Stimulated activated naive CD8-positive, alpha-beta T cell treated with anti-CD3 and anti-CD28 coated beads, Interleukin-15, Interleukin-2, amounts not matched to agents 100 U/mL and 50 U/mL, for 24 hours (primary cell): ENCODE measurements around the gene MPHOSPH6.
"Not testable (repeated sequence)": the region's sequence is repeated elsewhere in the genome, so short reads cannot be mapped to it uniquely, and the experiment has no call there.

Source experiments
- ATAC-seq: fragments of 150-1000 bp; cut with Tn5 transposase; one replicate; pipeline ENCODE4 v1.10.0; 2021
- DNase-seq: peaks from one replicate; pipeline ENCODE4 v3.0.0; 2021

Gene MPHOSPH6

GRCh38 chr16:82169861-82170845 is at the start of gene MPHOSPH6:
Gene MPHOSPH6, minus strand, starts transcription at chr16:82170224. Its CDS starts 49 bp downstream, at chr16:82170175.
- ATAC-seq: peak; percentile 98
- peak; percentile 92 for DNase-seq

- ATAC-seq (no peak), DNase-seq (no peak)
Measured at GRCh38 chr16:82219298-82219697, 49.3 kb upstream of the MPHOSPH6 start.

- ATAC-seq: not testable (repeated sequence)
Measured at GRCh38 chr16:82209314-82209713, 39.3 kb upstream of the MPHOSPH6 start.

GRCh38 chr16:82203198-82203597 is 33.2 kb upstream of the MPHOSPH6 start:
- ATAC-seq (no peak), DNase-seq (no peak)

More at GRCh38 chr16:82209314-82209713, 39.3 kb upstream of the MPHOSPH6 start:
- not testable (repeated sequence) for DNase-seq

GRCh38 chr16:82201926-82202325 is 31.9 kb upstream of the MPHOSPH6 start:
- ATAC-seq: no peak

DNA sequence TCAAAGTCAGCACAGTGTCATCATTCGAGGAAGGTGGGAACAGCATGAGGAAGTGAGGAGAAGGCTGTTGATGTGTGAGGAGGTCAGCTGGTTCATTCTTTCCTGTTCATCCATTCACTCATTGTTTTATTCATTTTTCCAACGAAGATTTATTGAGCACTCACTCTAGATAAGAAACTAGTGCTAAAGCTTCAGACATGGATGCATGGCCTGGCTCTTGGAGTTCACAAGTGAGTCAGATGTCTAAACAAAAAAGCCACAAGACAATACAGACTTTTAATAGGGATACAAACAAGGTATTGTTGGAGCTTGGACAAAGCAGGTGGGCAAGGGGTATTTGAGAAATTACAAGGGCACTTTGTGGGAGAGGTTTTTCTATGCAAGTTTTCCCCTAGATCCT is 31.3 kb upstream of the MPHOSPH6 start:
- ATAC-seq: no peak
- no peak for DNase-seq

More at GRCh38 chr16:82201926-82202325, 31.9 kb upstream of the MPHOSPH6 start:
- no peak for DNase-seq

GRCh38 chr16:82199209-82199608 is 29.2 kb upstream of the MPHOSPH6 start:
- ATAC-seq (peak; percentile 40), DNase-seq (no peak)

DNA sequence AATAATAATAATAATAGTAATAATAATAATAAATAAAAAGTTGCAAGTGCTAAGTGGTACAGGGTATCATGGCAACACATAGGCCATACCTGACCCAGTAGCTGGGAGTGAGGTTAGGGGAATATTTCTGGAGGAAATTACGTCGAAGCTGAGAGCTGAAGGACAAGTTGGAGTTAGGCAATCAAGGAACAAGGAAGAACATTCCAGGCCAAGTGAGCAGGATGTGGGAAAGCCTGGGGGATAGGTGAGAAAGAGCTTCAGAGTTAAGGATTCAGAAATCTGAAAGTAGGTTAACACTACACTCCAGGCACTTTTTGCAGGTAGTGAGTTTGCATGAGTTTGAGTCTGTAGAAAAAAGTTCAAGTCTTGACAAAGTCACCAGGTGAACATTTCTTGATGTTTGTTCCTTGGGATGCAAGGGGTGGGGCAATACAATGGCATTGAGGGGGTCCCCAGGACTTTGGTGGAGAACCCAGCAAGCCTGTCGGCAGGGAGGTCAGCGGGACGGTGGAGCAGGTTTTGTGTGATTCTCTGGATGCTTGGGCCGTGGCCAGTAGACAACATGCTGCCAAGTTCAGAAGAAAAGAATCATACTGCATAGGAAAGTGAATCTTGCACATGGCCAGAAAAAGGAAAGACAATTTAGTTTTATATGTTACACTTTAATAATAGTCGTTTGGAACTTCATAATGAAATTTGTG is 27.7 kb upstream of the MPHOSPH6 start:
- ATAC-seq (no peak), DNase-seq (no peak)

DNA sequence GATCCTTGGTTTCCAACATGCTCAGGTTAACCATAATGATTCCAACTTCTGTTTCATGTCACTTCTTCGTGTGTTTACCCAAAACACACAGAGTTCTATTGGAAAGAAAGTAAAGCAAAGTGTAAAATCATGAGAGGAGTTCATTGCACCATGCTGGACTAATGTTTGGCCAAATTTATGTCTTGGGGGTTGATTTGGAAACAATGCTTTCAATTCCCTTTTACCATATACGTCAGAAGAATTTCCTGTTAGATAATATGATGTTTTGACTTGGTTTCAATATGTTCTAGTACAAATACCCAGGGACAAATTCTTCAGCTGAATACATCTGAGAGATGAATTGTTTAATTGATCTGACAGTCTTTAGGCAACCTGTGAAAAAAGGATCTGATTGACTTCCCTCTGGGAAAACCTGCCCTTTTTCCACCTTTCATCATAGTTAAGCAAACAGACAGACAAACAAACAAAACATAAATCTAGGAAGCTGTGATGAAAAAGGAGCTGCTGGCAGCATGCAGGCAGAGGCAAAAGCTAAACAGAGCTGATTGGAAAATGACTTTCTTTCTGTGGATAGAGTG is 26.0 kb upstream of the MPHOSPH6 start:
- ATAC-seq (no peak), DNase-seq (no peak)

DNA sequence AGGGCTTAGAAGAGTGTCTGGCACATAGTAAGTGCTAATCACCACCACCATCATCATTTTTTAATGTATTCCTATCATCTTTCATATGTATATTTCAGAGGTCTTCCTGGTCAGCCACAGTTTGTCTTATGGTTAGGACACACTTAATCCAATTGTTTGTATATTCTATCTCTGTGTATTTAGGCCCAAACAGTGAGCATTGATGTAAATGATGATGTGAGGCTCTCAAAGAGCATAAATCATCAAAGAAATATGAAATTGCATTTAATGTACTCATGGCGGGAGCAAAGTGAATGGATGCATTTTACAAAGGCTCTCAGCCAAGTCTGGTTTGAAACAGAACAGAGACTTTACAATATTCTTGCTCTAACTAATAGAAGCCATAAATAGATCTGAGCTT is 24.1 kb upstream of the MPHOSPH6 start:
- ATAC-seq (no peak), DNase-seq (no peak)

GRCh38 chr16:82192665-82193064 is 22.6 kb upstream of the MPHOSPH6 start:
- DNase-seq: peak; percentile 33
- ATAC-seq: peak; percentile 98

GRCh38 chr16:82190386-82190785 is 20.4 kb upstream of the MPHOSPH6 start:
- DNase-seq: no peak

GRCh38 chr16:82187829-82188228 is 17.8 kb upstream of the MPHOSPH6 start:
- DNase-seq: no peak
- peak; percentile 53 for ATAC-seq

More at GRCh38 chr16:82190386-82190785, 20.4 kb upstream of the MPHOSPH6 start:
- no peak for ATAC-seq

DNA sequence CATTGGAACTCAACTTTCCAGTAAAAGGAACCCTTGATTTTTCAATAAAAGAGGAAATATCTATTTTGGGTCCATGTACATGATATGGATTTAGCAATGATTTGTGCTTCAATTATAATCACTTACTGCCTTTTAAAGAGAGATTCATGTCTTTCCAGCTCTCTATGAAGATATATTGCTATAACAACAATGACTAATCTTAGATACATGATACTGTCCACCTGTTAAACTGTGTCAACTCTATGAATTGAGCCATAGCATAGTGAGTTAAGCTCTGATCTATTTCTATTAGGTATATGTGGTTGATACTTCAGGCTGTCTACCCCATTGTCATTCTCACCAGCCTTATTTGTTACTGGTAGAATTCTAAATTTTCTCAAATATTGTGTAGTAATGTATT is 15.0 kb upstream of the MPHOSPH6 start:
- DNase-seq: no peak
- ATAC-seq: no peak

DNA sequence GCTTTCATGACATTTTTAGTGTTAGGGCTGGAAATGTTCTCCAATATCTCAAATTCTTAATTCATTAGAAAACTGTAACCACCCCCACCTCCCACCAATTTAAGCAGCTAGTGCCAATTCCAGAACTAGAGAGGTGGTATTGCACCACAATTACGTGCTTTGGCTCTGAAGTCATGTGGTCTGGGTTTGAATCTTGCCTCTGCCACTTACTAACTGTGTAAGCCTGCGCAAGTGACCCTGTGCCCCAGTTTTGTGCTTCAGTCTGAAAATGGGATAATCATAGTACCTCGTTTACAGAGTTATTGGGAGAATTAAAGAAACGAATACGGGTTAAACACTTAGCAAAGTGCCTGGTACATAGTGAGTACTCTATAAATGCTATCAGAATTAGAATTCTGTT is 14.2 kb upstream of the MPHOSPH6 start:
- ATAC-seq: no peak
- no peak for DNase-seq

DNA sequence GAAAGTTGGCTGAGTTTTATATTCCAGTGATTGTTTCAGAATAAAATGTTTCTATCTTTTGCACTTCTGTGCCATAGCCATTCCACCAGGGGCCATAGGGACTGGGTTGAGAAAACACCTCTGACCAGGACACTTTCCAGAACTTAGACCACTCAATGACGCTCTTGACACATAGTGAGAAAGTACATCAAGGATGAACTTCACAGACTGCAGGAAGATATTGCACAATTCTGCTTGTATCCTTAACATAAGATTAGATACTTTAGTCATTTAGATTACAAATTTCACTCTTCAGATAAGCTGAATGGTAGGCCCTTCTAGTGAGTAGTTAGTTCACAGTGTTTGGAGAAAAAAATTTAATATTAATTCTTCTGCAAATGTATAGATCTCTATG is 13.0 kb upstream of the MPHOSPH6 start:
- no peak for ATAC-seq
- no peak for DNase-seq

GRCh38 chr16:82182266-82183003 is 12.4 kb upstream of the MPHOSPH6 start:
- no peak for ATAC-seq
- no peak for DNase-seq

- no peak for DNase-seq
- ATAC-seq: no peak
Measured at GRCh38 chr16:82181461-82182185, 11.6 kb upstream of the MPHOSPH6 start.

- ATAC-seq: no peak
Measured at GRCh38 chr16:82178352-82178751, 8.3 kb upstream of the MPHOSPH6 start.

DNA sequence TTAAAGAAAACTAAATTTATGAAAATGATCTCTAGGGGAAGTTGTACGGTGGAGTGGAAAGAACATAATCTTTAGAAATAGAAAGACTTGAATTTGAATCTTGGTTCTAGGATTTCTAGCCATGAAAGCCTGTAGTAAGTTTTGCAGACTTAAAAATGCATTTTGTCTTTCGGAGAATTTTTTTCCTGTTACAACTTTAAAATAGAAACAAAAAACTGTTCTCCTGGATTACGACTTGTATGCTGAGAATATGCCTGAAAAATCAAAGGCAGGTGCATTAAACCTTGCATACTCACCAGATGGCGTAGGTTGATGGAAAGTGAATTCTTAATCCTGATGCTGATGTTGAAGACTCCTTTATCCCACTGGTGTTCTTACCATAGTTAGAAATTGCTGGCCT is 7.5 kb upstream of the MPHOSPH6 start:
- no peak for DNase-seq
- ATAC-seq: no peak

More at GRCh38 chr16:82178352-82178751, 8.3 kb upstream of the MPHOSPH6 start:
- DNase-seq: no peak

DNA sequence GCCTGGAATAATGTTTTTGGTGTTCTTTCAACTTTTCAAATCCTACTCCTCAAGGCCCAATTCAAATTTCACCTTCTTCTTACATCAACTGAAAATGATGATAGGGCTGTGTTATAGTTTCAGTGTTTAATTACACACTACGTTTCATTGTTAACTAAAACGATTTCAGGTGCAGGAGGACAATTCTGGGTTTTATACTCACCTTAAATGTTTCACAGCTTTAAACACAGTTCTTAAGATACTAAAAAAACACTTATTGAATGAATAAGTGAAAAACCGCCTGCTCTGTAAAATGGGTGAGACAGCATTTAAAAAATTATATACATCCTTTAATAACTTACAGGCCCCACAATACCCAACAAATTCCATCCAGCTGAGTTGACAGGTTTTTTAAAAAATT is 6.2 kb upstream of the MPHOSPH6 start:
- ATAC-seq (no peak), DNase-seq (no peak)
